GM19455 (cell line): Measurements from ENCODE around the gene PTPRN2.

Experiments
- ATAC-seq: cut with Tn5 transposase; IDR thresholded peaks from one replicate; pipeline ENCODE4 v1.9.1; 2021; ENCODE audit not compliant: unreplicated experiment

PTPRN2 gene

DNA sequence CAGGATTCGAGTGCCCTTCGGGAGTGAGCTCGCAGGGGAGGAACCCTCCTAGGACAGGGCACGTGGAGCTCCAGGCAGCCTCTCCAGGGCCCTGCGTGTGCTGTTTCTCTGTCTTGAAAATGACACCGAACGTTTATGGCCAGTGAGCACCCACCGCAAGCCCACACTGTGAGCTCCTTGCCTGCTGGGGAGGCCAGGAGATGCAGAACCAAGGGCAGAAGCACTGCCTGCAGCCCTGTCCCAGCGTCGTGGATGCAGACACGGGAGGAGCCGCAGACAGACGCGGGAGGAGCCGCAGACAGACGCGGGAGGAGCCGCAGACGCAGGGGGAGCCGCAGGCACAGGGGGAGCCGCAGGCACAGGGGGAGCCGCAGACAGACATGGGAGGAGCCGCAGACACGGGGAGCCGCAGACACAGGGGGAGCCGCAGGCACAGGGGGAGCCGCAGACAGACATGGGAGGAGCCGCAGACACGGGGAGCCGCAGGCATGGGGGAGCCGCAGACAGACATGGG, 314.4 kb downstream of the PTPRN2 start:
- no peak for ATAC-seq

DNA sequence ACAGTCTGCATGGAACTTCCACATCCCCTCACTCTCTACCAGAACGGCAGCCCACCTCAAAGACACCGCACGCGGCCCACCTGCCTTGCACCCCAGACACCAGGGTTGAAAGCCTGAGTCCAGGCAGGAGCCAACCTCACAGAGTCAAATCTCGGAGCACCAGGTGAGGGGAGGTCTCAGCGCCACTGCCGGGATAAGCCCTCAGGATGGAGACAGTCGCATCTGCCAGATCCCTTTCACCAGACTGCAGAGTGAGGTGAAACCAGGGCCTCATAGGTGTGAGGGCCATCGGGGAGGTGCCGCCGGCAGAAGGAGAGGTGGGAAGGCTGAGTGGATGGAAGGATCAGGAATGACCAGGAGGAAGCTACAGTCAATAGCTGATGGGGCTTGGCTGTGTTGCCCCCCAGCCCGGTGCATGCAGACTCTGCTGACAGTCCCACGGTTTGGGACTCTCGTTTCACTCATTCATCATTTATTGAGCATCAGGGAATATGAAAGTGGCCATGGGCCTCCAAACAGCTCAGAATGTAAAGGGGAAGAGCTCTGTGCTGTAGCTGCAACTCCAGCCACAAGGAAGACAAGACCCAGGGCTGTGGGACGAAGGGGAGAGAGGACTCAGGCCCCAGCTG, 315.0 kb downstream of the PTPRN2 start:
- no peak for ATAC-seq

DNA sequence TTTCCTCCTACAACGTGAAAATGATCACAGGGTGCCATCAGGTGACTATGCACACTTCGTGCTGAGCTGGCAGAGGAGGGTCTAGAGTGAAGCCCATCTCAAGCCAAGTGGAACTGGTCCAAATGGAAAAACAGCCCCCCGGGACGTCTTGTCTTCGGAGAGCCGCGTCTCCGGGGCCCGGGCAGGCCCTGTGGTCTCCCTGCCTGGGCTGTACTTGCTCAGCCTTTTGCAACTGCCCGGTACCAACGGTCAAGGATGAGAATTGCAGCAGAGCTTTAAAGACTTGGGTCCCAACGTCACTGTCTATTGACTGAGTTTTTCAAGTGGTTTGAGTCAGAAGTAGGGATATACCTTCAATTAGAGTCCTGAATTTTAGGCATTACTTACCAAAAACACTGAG, 315.5 kb downstream of the PTPRN2 start:
- ATAC-seq = no peak

DNA sequence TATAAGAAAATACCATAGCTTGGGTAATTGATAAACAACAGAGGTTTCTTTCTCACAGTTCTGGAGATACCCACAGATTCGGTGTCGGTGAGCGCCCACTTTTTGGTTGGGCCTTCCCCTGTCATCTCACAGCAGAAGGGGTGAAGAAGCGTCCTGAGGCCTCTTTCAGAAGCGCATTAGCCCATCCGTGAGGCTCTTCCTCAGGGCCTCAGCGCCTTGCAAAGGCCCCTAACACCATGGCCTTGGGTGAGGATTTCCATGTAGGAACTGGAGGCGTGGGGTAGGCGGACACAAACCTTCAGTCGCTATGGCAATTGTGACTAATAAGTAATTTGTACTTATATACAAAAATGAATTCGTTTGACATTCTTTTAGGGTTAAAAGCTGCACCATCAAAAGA, 316.0 kb downstream of the PTPRN2 start:
- ATAC-seq = no peak

DNA sequence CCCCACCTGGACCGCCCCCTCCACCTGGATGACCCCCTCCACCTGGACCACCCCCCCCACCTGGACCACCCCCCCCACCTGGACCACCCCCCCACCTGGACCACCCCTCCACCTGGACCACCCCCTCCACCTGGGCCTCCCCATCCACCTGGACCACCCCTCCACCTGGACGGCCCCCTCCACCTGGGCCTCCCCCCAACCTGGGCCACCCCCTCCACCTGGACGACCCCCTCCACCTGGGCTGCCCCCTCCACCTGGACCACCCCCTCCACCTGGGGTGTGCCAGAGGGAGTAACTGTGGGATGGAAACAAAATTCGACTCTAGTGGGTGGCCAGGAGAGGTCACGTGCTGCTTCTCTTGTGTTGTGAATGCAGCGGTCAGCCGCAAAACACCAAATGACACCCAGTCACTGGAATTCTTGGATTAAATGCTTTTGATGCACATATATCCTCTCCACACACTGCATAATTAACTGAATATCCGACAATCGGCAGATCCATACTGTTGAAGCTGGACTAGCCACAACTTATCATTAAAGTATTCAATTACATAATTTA, 316.7 kb downstream of the PTPRN2 start:
- no peak for ATAC-seq

DNA sequence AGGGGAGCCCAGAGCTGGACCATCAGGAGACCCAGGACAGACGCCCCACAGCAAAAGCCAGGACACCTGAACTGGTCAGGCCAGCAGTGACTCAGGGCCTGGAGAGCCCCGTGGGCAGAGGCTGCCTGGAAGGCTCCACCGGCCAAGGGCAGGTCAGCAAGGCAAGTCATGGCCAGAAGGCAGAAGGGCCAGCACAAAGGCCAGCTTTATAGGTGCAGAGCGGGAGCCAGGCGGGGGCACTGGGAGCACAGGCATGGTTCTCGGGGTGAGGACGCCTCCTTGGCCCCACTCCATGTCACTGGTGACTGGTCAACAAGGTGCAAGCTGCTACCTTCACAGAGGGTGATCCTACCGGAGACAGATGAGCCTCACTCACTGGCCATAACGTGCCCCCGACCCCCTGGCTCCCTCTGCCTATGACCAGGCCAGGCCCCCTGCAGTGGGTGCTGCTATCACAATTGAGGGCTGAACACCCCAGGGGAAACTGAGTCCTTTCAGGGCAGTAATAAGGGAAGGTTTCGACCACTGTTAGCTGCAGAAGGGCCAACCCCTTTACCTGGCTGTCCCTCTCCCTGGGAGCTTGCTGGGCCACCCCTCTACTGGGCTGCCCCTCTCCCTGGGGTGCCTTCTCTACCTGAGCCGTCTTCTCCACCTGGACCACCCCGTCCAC, 317.4 kb downstream of the PTPRN2 start:
- no peak for ATAC-seq

DNA sequence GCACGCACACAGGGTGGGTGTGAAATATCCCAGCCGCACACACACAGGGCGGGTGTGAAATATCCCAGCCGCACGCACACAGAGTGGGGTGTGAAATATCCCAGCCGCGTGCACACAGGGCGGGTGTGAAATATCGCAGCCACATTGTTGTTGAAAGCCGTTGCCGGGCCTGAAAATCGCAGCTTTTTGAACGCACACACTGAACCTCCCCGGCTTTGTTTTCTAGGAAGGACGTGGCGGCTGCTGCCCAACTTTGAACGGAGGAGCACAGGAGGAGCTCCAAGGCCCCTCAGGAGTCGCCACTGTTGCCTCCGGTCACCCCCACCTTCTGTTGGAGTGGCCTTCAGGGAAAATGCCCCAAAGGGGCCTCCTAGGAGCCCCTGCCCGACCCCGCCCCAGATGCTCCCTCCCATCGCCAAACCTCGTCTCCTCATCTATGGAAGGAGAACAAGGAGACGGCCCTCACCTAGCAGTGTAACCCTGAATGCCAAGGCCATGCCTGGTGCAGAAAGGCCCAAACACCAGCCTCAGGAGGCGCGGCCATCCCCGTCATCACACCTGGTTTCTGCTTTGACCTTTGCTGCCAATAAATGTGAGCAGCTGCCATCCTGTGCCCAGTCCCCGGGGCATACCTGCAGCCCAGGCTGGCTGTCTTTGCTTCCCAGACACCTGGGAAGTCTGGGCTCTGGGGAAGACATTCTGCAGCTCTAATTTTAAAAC, 318.6 kb downstream of the PTPRN2 start:
- ATAC-seq = no peak

DNA sequence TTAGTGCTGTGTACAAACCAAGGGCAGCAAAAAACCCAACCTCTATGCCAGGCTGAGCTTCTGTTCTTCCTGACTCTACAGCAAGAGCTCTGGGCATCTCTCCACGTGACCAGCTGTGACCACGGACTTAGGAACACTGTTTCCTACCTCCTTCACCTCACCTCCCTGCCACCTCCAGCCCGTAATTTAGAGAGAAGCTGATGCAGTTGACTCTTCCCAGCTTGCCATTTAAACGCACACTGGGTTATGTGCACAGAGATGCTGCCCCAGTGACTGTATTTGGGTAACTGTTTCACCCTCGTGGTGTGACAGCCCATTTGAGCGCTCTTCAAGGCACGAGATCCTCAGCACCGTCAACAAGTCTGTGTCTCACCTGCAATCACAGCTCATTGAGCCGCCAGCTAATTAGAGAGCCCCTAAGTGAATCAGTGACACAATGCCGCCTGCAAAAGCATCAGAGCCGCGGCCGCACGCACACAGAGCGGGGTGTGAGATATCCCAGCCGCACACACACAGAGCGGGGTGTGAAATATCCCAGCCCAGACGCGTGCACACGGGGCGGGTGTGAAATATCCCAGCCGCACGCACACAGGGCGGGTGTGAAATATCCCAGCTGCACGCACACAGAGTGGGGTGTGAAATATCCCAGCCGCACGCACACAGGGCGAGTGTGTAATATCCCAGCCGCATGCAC, 319.7 kb downstream of the PTPRN2 start:
- no peak for ATAC-seq

DNA sequence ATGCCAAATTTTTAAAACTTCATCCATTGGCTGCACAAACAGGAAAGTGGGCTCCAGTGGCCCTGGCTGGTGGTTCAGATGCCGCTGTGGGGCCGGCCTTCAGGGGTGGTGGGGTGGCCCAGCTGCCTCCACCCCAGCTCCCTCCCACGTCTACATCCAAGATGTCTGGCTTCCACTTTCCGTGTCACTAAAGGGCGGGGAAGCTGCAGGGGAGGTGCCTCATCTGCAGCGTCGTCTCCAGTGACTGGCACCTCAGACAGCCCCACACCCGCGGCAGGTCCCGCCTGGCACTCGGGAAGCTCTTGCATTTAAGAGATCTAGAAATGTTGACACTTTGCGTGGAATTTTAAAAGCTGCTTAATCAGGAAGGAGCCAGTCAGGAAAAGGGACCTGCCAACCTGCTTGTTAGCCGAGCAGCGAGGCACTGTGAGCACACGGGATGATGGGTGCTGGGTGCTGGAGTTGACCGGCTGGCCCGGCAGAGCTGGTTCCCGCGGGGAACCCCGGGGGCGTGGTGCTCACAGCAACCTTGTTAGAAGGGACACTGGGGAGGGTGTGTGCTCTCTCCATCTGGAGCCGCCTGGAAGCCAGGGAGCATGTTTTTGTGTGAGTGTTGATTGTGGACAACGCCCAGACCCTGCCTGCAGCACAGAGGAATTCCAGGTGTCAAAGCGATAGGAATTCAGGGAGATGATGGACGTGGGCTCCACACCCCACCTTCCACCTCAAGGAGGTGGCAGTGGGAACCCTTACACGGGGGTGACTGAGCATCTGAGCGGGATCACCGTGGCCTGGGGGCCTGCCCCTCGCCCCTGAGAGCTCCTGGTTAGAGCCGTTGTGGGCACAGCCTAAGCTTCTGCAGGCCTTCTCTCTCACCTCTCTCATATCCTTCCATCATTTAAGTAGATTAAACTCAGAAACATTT, 320.5 kb downstream of the PTPRN2 start:
- ATAC-seq = no peak

DNA sequence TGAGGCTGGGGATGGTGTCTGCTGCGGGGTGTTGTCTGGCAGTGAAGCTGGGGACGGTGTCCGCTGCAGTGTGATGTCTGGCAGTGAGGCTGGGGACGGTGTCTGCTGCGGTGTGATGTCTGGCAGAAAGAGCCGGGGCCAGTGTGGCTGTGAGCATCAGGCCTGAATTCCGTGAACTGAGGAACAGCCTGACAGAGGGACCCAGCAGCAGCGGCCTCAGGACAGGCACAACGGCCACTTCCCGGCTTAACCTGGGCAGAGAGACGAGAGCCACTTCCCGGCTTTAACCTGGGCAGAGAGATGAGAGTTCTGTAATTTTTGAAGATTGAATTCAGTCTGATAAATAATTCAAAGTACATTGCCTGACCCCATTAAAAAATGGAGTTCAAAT, 321.2 kb downstream of the PTPRN2 start:
- no peak for ATAC-seq

DNA sequence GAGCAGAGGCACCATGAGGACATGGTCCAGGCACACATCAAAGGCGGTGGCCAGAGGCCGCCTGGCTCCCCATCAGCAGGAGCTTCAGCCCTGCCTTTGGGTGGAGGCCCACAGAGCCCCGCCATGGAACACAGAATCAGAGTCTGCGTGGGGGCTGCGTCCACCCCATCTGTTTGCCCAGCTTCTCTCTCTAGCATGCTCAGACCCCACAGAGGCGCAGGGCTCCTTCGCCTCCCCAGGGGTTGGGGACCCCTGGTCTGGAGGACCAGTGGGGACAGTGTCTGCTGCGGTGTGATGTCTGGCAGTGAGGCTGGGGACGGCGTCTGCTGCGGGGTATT, 321.9 kb downstream of the PTPRN2 start:
- ATAC-seq = no peak

DNA sequence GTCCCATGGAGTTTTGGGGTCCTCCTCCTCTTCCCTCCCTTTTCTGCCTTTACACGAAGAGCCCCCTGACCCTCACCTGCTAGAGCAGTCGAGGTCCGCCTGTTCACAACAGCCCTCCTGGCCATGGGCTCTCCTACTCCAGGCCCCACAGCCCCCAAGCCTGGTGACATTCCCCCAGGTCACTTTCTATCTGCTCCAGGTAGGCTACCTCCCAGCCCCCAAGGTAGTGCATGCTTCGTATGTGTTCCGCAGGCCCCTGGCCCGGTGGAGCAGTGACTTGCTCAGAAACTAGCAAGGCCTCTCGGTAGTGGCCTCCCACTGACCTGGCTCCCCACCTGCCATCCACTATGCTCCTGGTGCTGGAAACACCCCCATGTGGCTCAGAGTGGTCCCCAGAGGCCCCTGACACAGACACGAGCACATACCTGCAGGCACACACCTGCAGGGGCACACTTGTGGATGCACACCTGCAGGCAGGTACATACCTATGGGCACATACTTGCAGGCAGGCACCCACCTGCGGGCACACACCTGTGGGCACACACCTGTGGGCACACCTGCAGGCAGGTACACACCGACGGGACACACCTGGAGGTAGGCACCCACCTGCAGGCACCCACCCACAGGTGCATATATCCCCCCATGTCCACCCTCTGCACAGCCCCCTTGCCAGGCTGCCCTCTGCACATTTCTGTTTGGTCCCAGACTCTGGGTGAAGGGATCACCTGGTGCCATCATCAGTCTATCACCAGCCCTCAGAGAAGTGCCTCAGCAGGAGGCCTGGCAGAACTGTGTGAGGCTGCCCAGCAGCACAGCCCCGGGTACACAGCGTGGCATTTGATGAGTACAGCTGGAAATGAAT, 322.5 kb downstream of the PTPRN2 start:
- ATAC-seq = no peak

DNA sequence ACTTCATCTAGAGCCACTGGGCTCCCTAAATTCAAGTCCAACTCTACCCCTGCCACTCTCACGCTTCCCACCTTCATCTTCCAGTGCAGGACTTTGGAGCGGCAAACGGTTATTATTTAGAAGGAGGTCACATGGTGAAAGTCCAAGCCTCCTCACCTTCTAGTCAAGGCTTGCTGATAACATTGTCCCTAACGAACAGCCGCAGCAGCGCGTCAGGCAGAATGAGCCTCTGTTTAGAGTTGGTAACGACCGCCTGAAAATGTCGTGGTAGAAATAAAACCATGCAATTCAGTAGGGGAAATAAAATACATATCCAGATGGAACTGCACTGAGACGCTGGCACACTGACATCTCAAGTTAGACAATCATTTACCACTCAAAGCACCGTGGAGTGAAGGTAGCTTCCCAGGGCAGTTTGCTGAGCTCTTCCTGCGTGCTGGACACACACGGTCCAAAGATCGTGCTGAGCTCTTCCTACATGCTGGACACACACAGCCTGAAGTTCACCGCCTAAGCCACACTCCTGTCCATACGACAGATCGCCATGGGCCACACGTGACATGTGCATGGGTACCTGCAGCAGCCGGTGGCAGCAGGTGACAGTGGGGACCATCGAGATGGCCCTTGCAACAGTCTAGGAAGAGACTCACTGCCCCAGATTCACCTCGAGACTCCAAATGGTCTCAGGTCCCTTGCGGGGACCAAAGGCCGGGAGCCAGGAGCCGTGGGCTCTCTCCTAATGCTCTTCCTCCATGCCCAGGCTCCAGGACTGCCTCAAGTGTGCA, 323.5 kb downstream of the PTPRN2 start:
- no peak for ATAC-seq

DNA sequence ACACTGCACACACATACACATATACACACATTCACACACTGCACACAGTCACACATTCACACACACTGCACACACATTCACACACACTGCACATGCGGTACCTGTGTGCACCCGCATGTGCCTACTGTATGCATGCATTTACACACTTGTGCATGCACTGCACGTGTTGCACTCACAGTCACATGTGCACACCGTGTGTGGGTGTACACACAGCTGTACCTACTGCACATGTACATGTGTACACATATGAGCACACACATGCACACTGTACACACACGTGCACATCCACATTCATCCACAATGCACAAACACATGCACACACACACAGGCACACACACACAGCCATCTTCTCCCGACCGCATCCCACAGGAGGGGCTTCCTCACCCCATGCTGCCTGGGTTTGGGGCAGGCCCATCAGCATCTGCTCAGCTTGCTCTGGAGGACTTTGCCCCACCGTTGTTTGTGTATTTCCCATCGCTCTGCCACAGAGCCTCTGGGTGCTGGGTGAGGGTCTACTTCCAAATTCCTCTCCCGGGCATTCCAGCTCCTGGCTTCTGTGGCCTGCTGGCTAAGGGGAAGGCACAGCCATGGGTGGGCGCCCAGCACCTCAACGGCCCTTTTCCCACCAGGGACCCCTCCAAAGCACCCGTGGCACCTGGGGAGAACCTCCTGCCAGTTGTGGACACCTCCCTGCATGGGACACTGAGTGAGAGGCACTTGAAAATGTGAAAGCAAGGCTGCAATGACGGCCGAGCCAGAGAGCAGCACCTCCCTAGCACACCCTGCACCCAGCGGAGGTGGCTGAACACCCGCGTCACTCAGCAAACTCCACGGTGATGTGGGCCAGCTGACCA, 324.3 kb downstream of the PTPRN2 start:
- no peak for ATAC-seq

DNA sequence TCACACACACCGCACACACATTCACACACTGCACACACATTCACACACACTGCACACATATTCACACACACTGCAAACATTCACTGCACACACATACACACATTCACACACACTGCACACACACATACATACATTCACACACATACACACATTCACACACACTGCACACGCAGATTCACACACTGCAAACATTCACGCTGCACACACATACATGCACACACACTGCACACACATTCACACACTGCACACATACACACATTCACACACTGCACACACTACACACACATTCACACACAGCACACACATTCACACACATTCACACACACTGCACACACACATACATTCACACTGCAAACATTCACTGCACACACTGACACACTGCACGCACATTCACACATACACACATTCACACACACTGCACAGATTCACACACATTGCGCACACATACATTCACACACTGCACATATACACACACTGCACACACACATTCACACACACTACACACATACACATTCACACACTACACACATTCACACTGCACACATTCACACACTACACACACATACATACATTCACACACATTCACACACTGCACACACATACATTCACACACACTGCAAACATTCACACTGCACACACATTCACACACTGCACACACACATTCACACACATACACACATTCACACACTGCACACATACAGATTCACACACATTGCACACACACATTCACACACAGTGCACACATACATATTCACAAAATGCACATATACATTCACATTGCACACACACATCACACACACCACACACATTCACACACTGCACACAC, 325.1 kb downstream of the PTPRN2 start:
- no peak for ATAC-seq

DNA sequence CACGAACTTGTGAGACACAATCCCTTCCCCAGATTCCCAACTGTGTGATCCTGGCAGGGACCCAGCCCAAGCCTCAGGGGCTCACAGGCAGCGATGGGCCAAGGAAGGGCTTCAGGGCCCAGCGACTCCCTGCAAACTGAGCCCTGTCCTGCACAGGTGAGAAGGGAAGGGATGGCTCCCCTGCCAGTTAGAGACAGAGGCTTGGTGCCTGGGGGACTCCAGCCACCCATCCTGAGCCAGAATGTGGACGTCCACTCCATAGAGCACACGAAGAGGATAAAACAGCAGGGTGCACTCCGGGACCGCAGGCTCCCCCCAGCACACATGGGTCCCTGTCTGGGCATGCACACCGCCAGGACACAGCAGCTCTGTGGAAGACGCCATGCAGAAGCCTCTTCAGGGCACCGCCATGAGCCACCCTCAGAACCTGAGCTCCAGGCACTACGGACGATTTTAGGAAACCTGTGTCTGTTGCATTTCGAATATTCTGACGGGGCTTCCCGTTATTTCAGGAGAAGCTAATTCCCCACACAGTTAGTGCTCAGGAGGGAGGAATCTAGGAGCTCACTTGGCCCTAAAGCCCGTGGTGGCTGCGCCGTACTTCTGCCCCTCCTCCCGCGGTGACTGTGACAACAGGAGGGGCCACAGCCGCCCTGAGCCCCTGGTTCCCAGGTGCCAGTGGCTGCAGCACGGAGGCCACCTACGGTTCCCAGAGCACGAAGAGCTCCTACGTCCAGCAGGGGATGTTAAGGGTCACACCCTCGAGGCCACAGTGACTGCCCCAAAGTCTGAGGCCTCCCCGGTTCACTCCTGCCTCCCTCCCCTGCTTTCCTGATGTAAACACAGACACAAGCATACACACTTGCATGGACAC, 326.0 kb downstream of the PTPRN2 start:
- no peak for ATAC-seq
